HG03565 (cell line): ENCODE data around the gene TMEM178B.

Experiments used
- ATAC-seq: cut with Tn5 transposase; IDR thresholded peaks from one replicate; pipeline ENCODE4 v1.9.1; 2021; ENCODE audit warnings: mild to moderate bottlenecking, moderate library complexity; ENCODE audit not compliant: unreplicated experiment

Gene TMEM178B

DNA sequence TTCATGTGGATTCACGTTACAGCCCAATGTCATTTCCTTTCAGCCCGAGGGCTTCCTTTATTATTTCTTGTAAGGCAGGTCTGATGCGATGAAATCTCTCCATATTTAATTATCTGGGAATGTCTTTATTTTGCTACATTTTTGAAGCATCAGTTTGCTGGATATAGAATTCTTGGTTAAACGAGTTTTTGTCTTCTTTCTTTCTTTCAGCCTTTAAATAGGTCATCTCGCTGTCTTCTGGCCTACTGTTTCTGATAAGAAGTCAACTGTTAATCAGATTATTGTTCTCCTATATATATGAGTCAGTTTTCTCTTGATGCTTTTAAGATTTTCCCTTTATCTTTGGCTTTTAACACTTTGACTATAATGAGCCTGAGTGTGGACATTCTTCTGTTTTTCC lies 184.7 kb downstream of the TMEM178B start:
- no peak for ATAC-seq

DNA sequence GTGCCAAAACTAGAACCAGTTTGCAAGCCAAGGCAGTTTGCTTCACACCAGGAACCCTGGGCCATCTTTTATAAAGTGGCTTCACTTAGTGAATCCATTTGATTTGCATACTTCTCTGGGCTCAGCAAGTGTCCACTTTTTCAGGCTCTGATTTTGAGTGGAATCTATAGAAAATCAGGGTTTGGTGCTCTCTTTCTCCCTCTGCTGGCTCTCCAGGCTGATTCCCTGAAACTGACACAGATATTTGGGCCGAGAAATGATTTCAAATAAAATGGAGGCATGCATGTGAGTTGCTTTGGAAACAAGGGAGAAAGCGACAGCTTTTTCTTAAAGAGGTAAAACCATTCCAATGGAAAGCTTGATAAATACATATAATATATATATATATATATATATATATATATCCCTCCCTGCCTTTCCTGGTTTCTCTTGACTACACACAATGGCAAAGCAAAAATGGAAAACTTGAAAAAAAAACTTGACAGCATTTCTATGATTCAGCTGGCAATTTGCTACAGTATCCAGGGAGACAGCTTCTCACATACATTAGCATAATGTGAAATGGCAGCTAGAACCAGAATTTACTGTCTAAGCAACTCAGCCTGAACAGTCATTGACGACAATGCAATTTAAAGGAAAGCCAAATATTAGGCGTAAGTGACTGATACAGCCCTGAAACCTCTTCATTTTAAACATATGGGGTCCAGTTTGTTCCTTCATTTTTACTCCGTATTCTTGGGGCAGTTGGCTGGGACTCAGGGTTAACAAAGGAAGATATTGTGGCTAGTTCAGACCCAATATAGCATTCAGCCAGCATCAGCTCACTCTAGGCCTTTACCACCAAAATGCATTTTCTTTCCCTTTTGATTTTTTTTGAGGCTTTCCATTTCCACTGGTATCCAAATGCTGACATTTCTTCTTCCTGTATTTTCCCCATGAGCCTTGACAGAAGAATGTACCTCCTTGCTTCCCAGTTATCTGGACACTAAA lies 188.5 kb downstream of the TMEM178B start:
- ATAC-seq, result no peak

DNA sequence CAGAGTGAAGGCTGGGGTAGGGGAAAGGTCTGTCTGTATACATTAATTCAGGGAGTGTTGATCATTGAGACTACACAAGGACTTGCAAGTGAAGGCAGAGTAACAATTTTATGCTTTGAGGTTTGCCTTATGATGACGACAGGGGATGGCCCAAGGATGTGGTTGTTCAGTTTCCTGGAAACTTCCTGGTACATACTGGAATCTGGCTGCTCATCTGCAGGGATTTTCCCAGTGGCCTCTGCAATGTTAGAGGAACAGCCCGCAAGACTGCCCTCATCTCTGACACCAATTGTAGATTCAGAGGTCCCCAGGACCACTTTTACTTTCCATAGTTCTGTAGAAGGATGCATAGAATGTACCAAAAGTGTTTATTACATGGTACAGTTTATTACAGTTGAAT lies 189.6 kb downstream of the TMEM178B start:
- ATAC-seq, result no peak

DNA sequence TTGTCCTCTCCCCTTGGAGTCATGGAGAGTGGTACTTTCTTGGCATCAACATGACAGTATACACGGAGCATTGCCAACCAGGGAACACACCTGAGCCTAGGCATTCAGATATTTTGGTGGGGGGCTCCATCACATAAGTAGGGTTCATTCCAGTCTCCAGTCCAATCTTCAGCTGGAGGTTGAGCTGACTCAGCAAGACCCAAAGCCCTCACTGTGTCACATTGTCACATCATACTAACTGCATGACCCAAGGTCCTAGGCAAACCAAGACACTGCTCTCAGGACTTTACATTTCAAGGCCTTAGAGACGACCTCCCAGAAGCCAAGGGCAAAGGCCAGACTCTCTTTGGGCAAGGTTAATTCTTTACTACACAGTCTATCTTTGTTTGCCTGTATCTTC lies 190.1 kb downstream of the TMEM178B start:
- no peak for ATAC-seq

DNA sequence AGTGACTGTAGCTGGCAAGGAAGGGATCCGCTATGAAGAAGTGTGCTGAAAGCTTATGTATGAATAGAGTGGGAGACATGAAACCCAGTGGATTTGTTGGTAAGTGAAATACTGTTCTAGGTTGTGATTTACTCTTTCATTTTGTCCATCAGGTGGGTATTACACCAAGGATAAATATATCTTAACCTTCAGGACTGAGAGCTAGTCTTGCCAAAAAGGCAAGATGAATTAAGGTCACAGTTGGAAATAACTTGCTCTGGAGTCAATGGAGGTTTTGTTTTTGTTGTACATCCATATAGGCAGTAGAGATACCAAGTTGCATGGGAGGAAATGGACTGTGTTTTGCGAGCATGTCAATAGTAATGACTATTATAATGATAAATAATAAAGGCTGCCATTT lies 190.6 kb downstream of the TMEM178B start:
- ATAC-seq, result no peak

DNA sequence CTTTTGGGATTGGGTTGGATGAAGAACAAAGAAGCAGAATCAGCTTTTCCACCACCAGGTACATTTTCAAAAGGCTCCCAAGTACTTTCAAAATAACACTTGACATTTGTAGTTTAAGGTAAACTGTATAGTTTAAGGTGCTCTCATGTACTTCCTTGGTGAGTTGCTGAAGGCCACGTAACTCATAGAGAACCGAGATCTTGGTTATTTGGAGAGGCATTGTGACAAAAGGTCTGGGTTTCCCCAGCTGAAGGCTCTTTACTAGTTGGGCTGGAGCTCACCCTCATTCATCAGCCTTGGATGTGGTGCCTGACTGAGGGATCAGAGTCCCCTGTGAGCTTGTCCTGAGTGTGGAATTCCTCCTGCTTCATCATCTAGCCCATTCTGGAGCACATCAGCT lies 191.8 kb downstream of the TMEM178B start:
- no peak for ATAC-seq

DNA sequence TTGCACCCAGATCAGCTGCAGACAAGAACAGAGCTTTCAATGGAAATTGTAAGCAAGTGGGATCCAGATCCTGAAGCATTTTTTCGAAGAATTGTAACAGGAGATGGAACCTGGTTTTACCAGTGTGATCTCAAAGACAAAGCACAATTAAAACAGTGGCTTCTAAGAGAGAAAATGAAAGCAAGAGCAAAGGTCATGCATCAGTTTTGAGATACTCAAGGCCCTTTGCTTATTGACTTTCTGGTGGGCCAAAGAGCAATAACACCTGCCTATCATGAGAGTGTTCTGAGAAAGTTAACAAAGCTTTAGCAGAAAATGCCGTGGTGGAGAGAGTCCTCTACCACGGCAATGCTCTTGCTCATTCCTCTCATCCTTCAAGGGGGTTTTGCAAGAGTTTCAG lies 194.8 kb downstream of the TMEM178B start:
- ATAC-seq, result no peak

DNA sequence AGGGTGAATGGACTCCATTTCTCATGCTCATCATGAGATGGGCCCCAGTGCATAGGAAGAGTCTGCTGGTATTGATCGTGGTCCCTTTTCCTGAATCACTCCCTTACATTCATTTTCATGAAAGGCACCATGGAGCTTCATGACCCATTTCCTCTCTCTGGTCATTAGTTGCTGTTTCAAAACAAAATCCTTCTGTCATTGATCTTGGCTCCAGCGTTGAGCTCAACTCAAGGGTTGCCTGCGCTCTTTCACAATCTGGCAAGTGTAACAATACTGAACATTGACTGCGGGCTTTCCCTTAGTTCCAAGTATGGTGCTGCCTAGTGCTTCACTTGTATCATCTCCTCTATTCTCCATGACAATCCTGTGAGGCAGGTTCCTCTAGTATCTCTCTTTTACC lies 197.6 kb downstream of the TMEM178B start:
- ATAC-seq, result no peak

DNA sequence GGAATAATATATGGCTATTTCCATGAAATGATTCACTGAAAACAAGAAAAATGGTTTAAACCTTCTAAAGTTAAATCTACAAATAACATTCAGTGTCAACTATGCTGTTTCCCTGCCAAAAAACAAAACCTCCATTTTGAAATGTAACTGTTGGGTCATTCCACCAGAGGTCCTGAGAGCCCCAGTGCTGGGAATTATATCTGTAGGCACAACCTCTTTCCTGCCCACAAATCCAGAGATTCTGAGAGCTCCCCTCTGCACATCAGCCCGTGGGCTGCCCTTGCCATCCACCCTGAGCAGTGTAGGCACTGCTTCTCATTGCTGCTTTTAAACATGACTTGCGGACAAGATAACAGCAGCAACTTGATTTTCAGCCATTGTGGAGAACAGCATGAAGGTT lies 198.6 kb downstream of the TMEM178B start:
- no peak for ATAC-seq

DNA sequence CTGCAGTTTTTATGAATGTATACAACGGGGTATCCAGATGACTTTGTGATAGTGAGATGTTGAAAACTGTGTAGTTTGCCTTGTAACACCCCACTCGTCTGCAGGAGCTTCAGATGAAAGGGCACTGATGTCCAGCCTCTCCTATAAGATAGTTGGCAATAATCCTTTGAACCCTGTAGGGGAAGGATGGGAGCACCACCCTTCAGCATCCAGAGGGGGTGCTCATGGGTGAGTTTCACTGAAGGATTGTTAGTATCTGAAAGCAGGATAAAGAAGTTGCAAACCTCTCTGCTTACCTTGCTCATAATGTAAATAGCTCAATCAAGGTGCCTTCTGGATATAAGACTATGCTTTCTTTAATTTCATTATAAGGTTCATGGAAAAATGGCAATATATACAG lies 201.5 kb downstream of the TMEM178B start:
- ATAC-seq, result no peak

DNA sequence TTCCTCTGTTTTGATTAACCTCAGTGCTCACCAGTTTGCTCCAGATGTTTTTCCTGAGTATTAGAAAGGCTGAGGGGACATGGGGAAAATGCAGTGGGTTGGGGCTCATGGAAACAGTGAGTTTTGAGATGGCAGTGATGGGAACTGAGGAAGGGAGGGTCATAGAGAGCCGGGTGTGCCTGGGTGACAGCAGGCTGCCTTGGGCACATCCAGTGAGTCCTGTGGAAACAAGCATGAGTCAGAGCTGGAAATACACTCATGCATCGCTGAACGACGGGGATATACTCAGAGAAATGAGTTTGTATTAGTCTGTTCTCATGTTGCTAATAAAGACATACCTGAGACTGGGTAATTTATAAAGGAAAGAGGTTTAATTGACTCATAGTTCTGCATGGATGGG lies 202.2 kb downstream of the TMEM178B start:
- no peak for ATAC-seq

DNA sequence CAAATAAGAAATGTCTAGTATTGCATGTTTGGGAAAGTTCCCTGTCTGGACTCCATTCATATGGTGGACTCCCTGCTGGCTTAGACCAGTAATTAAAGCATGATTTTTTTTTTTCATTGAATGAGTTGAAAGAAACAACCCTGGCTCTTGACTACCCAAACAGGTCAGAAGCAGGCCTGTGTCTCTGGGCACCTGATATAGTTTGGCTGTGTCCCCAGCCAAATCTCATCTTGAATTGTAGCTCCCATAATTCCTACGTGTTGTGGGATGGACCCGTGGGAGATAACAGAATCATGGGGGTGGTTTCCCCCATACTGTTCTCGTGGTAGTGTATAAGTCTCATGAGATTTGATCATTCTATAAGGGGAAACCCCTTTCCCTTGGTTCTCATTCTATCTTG lies 206.2 kb downstream of the TMEM178B start:
- ATAC-seq, result no peak

DNA sequence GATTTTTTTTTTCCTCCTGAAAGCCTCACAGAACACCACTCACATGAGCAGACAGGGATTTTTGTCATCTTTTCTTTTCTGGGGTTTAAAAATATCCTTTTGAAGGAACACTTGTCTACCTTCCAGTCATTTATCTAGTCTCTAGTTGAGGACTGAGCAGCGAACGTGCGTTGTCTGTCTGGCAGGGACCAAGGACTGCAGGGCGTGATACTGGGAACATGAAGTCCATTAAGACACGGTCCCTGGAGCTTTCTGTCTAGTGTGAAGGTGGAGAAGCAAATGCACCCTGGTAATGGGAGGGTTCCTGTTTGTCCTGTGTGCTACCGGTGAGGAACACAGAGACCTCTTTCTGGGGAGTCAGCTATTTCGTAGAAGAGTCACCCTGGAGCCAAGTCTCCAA lies 207.4 kb downstream of the TMEM178B start:
- ATAC-seq, result no peak

DNA sequence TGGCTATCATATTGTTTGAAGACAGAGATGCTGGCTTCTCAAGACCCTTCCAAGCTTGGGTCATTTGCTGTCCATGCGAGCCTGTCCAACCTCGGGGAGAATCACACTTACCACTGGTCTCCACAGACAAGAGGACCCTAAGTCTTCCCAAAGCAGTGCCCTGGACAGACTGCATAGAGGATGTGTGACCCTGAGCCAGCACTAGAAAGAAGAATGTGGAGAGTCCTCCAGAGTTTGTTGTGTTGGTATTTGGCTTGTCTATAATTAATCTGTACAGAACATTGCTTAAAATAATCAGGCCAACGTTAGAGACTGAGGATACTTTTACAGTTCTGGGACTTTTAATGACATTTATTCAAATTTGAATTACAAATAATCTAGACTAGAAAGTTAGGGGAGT lies 212.7 kb downstream of the TMEM178B start:
- no peak for ATAC-seq

DNA sequence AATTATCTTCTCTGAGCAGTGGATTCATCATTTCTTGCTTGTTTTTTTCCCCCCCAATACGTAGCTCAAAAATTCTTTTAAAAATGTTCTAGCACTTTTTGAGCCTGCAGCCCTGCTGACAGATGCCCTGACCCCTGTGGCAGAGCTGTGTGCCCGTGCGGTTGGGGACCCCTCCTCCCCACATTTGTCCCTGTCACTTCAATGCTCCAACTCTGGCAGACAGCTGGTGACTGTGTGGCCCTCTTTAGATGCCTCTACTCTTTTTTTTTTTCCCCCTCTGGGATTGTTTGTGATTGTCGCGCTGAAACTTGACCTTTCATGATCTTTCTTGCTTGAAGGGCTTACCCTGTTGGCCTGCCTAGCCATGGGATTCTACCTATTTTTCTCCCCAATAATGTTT lies 214.1 kb downstream of the TMEM178B start:
- ATAC-seq, result no peak

DNA sequence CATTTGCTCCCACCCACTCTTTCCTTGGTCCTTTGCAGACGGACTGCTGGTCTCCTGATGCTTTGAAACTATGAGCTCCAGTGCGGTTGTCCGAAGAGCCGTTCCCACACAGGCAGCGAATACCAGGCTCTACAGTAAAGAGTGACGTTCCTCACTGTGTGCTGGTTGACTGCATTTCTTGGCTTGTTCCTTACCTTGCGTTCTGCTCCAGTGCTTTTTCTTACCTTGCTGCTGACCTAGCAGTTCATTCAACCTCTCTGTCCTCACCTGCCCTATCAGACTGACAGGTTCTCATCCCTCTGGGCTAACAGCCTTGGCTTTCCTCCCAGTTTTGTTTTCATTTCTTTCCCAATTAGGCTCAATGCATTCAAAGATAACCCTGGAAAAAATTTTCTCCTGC lies 214.8 kb downstream of the TMEM178B start:
- ATAC-seq, result no peak

DNA sequence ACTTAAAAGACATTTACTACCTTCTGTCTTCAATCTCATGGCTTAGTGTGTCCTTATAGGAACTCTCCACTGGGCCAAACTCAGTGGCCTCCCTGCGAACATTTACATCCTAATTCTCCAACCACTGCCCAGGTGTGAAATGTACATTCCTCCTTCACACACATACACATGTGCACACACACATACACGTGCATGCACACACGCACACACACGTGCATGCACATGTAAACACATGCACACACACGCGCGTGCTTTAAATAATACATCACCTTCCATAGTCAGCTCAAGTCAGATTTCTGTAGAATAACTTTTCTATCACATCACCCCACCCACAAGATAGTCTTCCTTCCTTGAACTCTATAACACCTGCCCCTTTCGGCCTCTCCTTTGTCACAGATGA lies 216.5 kb downstream of the TMEM178B start:
- ATAC-seq, result no peak

DNA sequence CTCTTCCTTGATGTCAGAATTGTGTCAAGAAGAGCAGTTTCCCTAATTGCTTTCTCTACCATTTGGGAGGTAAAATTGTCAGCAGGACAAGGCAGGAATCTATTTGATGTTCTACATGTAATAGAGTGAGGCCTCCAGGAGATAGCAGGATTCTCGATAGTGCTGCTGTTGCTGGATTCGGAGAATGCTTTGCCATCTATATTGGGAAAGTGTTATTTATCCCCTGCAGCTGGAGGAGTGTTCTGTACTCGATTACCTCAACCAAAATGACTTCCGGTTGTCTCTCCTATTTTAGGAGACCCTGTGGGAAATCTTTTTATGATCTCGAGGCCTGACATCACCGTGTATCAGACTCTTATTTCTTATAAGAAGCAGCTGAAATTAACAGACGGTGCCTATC lies 217.1 kb downstream of the TMEM178B start:
- no peak for ATAC-seq

DNA sequence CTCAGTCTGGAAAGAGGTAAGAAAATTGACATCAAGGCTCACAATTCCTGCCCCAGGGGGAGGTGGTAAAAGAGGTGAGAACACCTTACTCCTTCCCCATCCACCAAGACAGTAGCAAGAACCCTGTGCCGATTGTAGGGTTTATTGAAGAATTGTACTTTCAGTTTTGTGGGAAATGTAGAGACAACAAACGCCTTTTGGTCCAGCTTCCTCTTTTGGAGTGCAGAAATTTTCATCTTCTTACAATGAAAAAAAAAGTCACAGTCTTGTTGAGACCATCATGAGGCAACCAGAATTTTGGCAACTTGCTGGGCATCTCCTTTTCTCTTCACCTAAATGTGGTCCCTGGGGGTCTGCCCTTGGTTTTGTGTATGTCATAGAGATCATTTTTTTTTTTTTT lies 217.7 kb downstream of the TMEM178B start:
- ATAC-seq, result no peak

DNA sequence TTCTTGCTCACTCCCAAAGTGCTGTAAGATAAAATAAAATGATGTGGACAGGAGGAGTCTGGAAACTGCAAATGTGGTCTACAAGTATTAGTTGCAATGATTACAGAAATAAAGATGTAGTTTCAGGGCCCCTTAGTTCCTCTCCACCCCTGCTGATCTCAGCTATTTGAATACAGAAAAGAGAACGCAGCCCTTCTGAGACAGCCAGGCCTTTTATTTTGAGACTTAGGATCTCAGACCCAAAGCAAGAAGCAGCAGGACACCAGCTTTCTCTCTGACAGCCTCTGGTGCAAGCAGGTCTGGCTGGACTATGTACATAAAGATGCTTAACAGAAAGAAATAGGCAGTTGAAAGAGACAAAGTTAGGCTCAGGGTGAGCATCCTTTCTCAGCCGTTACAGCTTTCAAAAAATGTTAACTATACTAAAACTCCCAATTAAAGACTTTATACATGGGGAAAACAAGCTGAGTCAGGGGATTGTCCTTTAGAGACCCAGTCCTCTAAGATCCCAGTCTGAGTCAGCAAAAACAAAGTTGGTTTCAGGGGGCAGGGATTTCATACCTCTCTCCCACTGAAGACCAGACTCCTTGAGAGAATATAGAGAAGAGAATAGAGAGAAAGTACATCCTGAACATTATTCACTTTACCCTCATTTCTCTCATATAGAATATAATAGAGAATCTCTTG lies 220.4 kb downstream of the TMEM178B start:
- ATAC-seq, result no peak

DNA sequence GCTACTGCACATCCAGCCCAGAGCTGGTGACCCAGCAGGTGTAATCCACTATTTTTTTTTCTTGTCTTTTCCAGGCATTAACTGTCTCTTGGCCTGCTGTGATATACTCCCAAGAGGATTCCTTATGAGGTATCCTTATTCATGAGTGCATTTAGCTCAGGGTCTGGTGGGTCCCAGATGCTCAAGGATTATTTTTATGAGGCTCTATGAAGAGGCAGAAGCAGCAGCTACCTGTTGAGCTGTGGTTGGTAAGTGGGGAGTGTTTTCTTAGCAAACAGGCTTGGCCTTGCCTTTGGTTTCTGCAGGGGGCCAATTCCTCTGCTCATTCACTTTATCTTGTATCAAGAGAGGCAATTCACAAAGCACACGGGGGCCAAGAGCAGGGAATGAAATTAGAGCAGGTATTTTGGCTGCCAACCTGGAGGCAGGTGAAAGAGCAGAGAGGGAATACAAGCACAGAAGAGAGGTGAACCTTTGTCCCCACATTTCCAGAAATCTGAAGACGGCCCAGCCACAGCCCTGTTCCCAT lies 221.6 kb downstream of the TMEM178B start:
- ATAC-seq, result no peak

DNA sequence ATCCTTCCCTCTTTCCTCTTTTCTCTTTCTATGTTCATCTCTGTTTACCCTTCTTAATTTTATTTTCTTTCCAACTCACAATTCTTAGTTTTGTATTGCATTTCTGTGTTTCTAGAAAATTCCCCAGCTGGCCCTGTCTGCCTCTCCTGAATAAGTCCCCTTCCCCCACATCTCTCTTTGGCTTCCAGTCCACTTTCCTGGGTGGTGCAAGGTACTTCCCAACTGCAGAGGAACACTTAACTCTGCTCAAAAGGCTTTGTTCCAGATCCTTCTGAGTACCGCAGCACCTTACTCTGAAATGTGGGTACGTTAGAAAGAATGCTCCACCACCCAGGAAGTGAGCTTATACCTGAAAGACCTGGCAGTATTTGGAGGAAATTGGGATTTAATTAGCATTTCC lies 227.0 kb downstream of the TMEM178B start:
- ATAC-seq, result no peak
